Measurements from ENCODE around the gene IL21R.

IL21R gene

DNA sequence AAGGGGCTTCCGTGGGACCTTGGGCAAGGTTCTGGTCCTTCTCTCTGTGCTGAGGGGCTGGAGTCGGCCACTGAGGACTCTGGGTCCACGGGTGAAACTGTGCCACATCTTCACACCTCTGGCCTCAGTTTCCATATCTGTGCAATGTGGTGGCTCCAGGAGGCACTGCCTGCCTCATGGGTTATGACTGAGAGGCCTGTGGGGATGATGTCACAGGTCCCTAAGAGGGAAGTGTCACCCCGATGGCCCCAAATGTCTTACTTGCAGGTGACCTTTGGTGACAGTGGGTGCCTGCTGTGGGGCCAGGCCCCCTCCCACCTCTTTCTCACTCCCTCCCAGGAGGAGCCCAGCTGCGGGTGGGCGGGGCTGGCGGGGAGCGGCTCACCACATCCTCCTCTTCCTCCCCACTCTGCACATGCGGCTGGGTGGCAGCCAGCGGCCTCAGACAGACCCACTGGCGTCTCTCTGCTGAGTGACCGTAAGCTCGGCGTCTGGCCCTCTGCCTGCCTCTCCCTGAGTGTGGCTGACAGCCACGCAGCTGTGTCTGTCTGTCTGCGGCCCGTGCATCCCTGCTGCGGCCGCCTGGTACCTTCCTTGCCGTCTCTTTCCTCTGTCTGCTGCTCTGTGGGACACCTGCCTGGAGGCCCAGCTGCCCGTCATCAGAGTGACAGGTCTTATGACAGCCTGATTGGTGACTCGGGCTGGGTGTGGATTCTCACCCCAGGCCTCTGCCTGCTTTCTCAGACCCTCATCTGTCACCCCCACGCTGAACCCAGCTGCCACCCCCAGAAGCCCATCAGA is at the start of gene IL21R:
Gene IL21R, plus strand, starts transcription at position 407 of the 801 bp plus-strand sequence. CDS start 27,898 bp downstream, outside the sequence.
- peak; percentile 74 for DNase-seq (ENCODE audit: low spot score)

DNA sequence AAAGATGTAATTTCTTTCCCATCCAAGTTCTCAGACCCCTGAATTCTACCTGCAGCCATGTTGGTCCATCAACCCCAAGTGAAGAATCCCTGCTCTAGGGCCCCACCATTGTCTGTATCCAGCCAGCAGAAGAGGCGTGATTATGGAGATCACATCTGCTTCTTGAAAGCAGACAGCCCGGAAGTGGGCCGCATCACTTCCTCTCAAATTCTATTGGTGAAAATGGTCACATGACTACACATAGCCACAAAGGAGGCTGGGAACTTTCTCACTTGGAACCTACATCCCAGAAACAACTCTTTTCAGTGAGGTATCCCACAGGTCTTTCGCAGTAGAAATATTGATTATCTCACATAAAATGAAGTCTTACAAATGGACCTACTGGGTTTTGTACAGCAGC is 48.1 kb upstream of the IL21R start:
- DNase-seq (ENCODE audit: low spot score): no peak
- TF ChIP-seq, protein P1, sequence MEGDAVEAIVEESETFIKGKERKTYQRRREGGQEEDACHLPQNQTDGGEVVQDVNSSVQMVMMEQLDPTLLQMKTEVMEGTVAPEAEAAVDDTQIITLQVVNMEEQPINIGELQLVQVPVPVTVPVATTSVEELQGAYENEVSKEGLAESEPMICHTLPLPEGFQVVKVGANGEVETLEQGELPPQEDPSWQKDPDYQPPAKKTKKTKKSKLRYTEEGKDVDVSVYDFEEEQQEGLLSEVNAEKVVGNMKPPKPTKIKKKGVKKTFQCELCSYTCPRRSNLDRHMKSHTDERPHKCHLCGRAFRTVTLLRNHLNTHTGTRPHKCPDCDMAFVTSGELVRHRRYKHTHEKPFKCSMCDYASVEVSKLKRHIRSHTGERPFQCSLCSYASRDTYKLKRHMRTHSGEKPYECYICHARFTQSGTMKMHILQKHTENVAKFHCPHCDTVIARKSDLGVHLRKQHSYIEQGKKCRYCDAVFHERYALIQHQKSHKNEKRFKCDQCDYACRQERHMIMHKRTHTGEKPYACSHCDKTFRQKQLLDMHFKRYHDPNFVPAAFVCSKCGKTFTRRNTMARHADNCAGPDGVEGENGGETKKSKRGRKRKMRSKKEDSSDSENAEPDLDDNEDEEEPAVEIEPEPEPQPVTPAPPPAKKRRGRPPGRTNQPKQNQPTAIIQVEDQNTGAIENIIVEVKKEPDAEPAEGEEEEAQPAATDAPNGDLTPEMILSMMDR (IDR thresholded peaks at IDR 0.05; ENCODE audit: extremely low read depth, missing control alignments): no peak

More for the DNA sequence above, at the start of gene IL21R:
- TF ChIP-seq, protein P1 (IDR thresholded peaks at IDR 0.05; ENCODE audit: extremely low read depth, missing control alignments): no peak

DNA sequence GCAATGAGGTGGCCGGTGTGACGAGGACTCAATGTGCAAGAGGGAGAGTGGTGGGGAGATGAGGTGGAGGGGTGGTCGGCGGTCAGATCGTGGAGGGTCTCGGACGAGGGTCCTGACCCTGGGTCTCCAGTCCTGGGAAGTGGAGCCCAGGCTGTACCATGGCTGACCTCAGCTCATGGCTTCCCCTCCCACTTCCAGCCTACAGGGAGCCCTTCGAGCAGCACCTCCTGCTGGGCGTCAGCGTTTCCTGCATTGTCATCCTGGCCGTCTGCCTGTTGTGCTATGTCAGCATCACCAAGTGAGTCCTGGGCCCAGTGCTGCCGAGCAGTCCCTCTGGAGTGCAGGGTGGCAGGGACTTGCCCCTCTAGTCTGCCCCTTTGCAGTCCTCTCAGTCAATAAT is 46.4 kb upstream of the IL21R start:
- TF ChIP-seq, protein P1 (IDR thresholded peaks at IDR 0.05; ENCODE audit: extremely low read depth, missing control alignments): no peak
- no peak for DNase-seq (ENCODE audit: low spot score)

DNA sequence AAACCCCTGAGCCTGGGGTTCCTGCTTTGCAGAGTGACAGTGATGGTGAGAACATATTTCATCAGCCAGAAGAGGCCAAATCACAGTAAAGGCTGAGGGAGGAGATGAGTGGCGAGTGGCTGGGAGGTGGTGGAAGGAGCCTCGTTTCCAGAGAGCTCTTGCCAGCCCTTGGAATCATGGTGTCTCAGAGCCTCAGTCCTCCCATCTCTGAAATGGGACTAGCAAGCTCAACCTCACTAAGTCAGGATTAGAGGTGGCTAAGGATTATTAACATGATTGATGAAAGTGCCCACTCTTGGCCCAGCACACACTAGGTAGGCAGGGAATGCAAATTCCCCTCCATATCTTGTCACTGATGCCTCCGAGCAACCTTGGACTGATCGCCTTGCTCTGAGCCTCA is 45.2 kb upstream of the IL21R start:
- TF ChIP-seq, protein P1 (IDR thresholded peaks at IDR 0.05; ENCODE audit: extremely low read depth, missing control alignments): no peak
- no peak for DNase-seq (ENCODE audit: low spot score)

DNA sequence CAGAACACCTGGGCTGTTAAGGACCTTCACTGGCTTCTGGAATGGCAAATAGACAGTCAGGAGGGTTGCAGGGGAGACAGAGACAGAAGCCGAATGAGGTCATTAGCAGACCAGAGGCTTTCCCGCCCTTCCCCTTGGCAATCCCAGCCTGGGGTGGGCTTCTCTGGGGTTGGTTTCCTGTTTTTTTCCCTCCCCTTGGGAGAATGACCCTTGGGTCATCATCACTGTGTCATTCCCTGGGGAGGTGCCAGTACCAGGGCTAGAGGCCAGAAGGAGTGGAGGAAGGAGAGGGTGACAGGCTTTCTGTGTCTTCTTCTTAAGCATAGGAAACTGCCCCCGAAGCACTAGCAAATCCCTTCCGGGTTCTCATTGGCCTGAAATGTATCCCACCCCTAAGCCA is 42.9 kb upstream of the IL21R start:
- TF ChIP-seq, protein P1 (IDR thresholded peaks at IDR 0.05; ENCODE audit: extremely low read depth, missing control alignments): no peak
- no peak for DNase-seq (ENCODE audit: low spot score)

DNA sequence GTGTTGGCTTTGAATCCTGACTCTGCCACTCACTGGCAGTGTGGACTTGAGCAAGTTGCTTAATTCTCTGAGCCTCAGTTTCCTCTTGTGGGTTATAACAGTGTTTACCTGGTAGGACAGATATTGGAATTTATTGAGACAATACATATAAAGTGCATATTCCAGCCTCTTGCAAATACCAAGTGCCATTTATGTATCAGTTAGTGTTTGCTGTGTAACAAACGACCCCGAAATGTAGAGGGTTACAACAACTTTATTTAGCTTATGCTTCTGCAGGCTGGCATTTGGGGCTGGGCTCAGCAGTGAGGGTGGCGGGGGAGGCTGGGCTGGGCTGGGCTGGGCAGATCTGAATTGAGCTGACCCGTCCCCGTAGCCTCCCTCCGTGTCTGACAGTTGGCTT is 42.4 kb upstream of the IL21R start:
- no peak for DNase-seq (ENCODE audit: low spot score)
- TF ChIP-seq, protein P1 (IDR thresholded peaks at IDR 0.05; ENCODE audit: extremely low read depth, missing control alignments): no peak

DNA sequence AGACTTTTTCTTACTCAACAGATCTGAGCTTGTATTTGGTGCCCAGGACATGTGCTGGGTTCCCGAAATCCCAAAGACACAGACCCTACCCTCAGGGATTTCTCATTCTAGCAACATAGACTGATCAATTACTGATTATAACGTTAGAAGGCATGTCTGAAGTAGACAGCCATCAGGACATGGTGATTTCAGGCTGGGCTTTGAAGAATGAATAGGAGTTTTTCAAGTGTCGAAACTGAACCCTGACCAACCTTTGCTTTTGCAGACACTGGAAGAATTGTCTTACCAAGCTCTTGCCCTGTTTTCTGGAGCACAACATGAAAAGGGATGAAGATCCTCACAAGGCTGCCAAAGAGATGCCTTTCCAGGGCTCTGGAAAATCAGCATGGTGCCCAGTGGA is 40.0 kb upstream of the IL21R start:
- no peak for DNase-seq (ENCODE audit: low spot score)
- TF ChIP-seq, protein P1 (IDR thresholded peaks at IDR 0.05; ENCODE audit: extremely low read depth, missing control alignments): no peak
